ENCODE data around the gene ADGRB3.
"Not testable (repeated sequence)": the region's sequence is repeated elsewhere in the genome, so short reads cannot be mapped to it uniquely, and the experiment has no call there.

The ADGRB3 gene

DNA sequence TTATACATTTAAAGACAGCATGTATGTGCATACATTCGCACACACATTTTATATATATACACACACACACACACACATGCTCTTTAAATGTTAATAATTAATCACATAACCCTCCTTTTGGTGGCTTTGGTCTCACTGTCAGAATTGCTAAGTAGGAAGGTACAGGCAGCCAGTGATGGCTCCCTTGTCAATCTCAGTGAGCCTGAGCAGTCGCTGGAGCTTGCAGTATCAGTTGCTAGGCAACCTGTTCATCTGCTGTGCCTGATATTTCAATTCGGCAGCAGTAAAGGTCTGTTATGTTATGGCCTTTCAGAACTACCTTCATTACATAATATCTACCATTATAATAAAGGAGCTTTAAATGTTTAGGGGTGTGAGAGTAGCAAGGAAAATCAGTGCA lies 787.4 kb downstream of the ADGRB3 start:
- no peak for DNase-seq (ENCODE audit: low read depth in 3 of 3)

DNA sequence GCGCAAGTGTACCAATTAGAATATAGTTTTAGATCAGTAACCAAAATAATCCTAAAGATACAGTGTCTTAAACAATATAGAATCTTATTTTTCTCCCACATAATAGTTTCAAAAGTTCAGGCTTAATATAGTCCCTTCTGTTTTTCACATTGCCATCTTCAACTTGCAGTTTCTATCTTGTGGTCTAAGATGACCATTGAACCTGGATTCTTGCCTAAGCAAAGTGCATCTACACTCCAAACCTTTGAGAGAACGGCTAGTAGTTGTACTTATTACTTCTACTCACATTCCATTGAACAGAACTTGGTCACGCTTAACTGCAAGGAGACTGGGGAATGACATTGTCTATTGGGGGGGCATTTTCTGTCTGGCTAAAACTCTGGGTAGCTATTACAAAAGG lies 788.7 kb downstream of the ADGRB3 start:
- no peak for DNase-seq (ENCODE audit: low read depth in 3 of 3)

DNA sequence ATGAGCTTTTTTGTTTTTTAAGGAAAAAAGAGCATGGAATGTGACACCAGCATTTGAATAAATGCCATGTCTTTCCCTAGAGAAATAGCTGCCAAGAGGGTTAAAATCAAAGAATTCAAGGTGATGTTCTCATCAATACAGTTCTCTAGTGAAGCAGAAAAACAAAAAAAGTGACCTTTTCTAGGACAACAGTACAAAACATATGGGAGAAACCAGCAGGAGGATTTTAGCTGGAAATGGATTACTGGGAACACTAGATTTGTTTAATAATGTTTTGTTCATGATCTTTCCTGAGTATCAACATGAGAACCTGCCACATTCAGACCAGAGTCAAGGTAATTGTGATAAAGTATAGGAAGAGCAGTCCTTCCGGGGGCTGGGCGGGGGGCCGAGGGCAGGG lies 789.5 kb downstream of the ADGRB3 start:
- no peak for DNase-seq (ENCODE audit: low read depth in 3 of 3)

DNA sequence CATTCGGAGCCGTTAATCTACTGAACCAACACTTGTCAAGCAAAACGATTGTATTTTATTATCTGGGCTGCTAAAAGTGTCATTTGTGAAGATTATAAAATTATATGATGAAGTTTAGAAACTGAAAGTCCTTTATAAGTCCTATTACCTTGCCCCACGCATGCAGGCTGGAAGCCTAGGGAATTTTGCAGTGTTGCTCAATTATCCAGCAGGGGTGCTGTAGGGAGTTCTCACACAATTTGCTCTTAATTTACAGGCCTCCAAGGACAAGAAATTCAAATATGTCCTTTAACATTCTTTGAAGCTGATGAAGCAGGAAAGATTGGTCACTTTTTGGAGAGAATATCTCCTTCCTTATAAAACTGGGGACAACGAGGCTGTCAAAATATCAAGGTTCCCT lies 792.8 kb downstream of the ADGRB3 start:
- no peak for DNase-seq (ENCODE audit: low read depth in 3 of 3)

GRCh38 chr6:69432168-69432567 lies 797.1 kb downstream of the ADGRB3 start:
- DNase-seq (ENCODE audit: low read depth in 3 of 3) = not testable (repeated sequence)

GRCh38 chr6:69433116-69433515 lies 798.0 kb downstream of the ADGRB3 start:
- DNase-seq (ENCODE audit: low read depth in 3 of 3) = not testable (repeated sequence)

DNA sequence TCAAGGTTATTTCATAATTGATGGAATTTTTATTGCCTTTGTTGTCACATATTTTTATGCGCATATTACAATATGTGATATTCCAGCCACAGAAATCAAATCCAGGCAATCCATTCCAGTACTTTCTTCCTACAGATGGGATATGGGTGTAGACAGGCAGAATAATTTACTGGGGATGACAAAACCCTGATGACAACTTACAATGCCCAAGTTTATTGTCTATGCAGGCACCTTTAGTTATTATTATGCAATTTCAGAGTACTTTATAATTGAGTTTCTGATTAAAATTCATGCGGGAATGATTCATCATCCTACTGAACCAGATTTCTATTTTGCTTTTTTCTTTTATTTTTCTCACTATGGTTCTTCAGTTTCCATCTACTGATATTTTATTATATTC lies 803.0 kb downstream of the ADGRB3 start:
- DNase-seq (ENCODE audit: low read depth in 3 of 3) = no peak

Data from stimulated activated CD4-positive, alpha-beta T cell treated with anti-CD3 and anti-CD28 coated beads, TNF-alpha, amount 100 ng/mL, for 4 hours (primary cell).